Duodenal mucosa (tissue), 2 donors: ENCODE data around the gene NFIB.

Experiments used
- H3K27ac ChIP-seq: one replicate; pipeline ENCODE4 v1.7.0; 2013; ENCODE audit warnings: low read depth, low read length
- H3K27me3 ChIP-seq, 2 donors: one replicate each; pipeline ENCODE4 v1.7.0; 2013; ENCODE audit warnings: low read length in 2 of 2, control low read depth in 1 of 2; ENCODE audit not compliant: insufficient read depth in 2 of 2, control insufficient read depth in 1 of 2
- H3K36me3 ChIP-seq, 2 donors: one replicate each; pipeline ENCODE4 v1.7.0; 2013; ENCODE audit warnings: low read length in 2 of 2, control low read depth in 1 of 2; ENCODE audit not compliant: insufficient read depth in 2 of 2, control insufficient read depth in 1 of 2
- H3K4me1 ChIP-seq, 2 donors: one replicate each; pipeline ENCODE4 v1.7.0; 2013; ENCODE audit warnings: low read length in 2 of 2, control low read depth in 1 of 2; ENCODE audit not compliant: insufficient read depth in 2 of 2, control insufficient read depth in 1 of 2
- H3K4me3 ChIP-seq, 2 donors: one replicate each; pipeline ENCODE4 v1.7.0; 2013; ENCODE audit warnings: low read length in 2 of 2, low read depth in 1 of 2
- H3K9ac ChIP-seq, 2 donors: one replicate each; pipeline ENCODE4 v1.7.0; 2013; ENCODE audit warnings: low read length in 2 of 2, low read depth in 1 of 2
- H3K9me3 ChIP-seq, 2 donors: one replicate each; pipeline ENCODE4 v1.7.0; 2013; ENCODE audit warnings: low read length in 2 of 2, control low read depth in 1 of 2; ENCODE audit not compliant: control insufficient read depth in 1 of 2

Gene NFIB

GRCh38 chr9:14210428-14210827, 103.5 kb downstream of the NFIB start:
- H3K27me3 ChIP-seq, result no peaks in the 10 kb centered on the region
- no peaks in the 10 kb centered on the region for H3K36me3 ChIP-seq
- no peak overlapping the region for H3K4me3 ChIP-seq
- no peak overlapping the region for H3K9ac ChIP-seq
- no peaks in the 10 kb centered on the region for H3K9me3 ChIP-seq
- no peak overlapping the region for H3K27ac ChIP-seq
- peaks cover 31 to 58% of the 10 kb centered on the region in 2 donors for H3K4me1 ChIP-seq

- Histone ChIP-seq H3K4me3 (no peak overlapping the region), H3K9me3 (no peaks in the 10 kb centered on the region), H3K4me1 (peaks cover 33 to 61% of the 10 kb centered on the region in 2 donors), H3K36me3 (no peaks in the 10 kb centered on the region), H3K27ac (no peak overlapping the region), H3K9ac (no peak overlapping the region), H3K27me3 (no peaks in the 10 kb centered on the region)
Observed at GRCh38 chr9:14209399-14210345, 104.3 kb downstream of the NFIB start.

GRCh38 chr9:14207352-14207995, 106.5 kb downstream of the NFIB start:
- Histone ChIP-seq H3K4me3 (no peak overlapping the region), H3K9ac (no peak overlapping the region), H3K4me1 (peaks cover 16 to 58% of the 10 kb centered on the region in 2 donors), H3K27me3 (no peaks in the 10 kb centered on the region), H3K36me3 (no peaks in the 10 kb centered on the region), H3K9me3 (no peaks in the 10 kb centered on the region), H3K27ac (no peak overlapping the region)

- Histone ChIP-seq H3K9me3 (no peaks in the 10 kb centered on the region), H3K27ac (no peak overlapping the region), H3K27me3 (no peaks in the 10 kb centered on the region), H3K36me3 (no peaks in the 10 kb centered on the region), H3K9ac (no peak overlapping the region), H3K4me1 (peaks cover 10 to 44% of the 10 kb centered on the region in 2 donors), H3K4me3 (no peak overlapping the region)
Observed at GRCh38 chr9:14205463-14205862, 108.5 kb downstream of the NFIB start.

- Histone ChIP-seq H3K27me3 (no peaks in the 10 kb centered on the region), H3K36me3 (no peaks in the 10 kb centered on the region), H3K4me3 (peak overlapping the region; percentile 30 to 53), H3K9me3 (no peaks in the 10 kb centered on the region), H3K27ac (peak overlapping the region; percentile 39), H3K4me1 (peaks cover 17 to 44% of the 10 kb centered on the region in 2 donors), H3K9ac (peak overlapping the region in 1 of 2 donors; percentile 51)
Observed at GRCh38 chr9:14203356-14204056, 110.4 kb downstream of the NFIB start.

GRCh38 chr9:14198841-14199455, 115.0 kb downstream of the NFIB start:
- H3K4me3 ChIP-seq, result no peak overlapping the region
- no peak overlapping the region for H3K9ac ChIP-seq
- H3K4me1 ChIP-seq, result peaks cover 14 to 38% of the 10 kb centered on the region in 2 donors
- no peaks in the 10 kb centered on the region for H3K36me3 ChIP-seq
- H3K27ac ChIP-seq, result no peak overlapping the region
- H3K9me3 ChIP-seq, result no peaks in the 10 kb centered on the region
- no peaks in the 10 kb centered on the region for H3K27me3 ChIP-seq

- H3K36me3 ChIP-seq, result no peaks in the 10 kb centered on the region
- H3K27ac ChIP-seq, result no peak overlapping the region
- H3K4me1 ChIP-seq, result peaks cover 14 to 32% of the 10 kb centered on the region in 2 donors
- no peaks in the 10 kb centered on the region for H3K27me3 ChIP-seq
- no peaks in the 10 kb centered on the region for H3K9me3 ChIP-seq
- no peak overlapping the region for H3K4me3 ChIP-seq
- H3K9ac ChIP-seq, result no peak overlapping the region
Observed at GRCh38 chr9:14198047-14198840, 115.7 kb downstream of the NFIB start.

GRCh38 chr9:14197325-14197858, 116.5 kb downstream of the NFIB start:
- Histone ChIP-seq H3K27me3 (no peaks in the 10 kb centered on the region), H3K36me3 (no peaks in the 10 kb centered on the region), H3K4me3 (no peak overlapping the region), H3K9ac (no peak overlapping the region), H3K27ac (no peak overlapping the region), H3K9me3 (no peaks in the 10 kb centered on the region), H3K4me1 (peaks cover 14 to 25% of the 10 kb centered on the region in 2 donors)

GRCh38 chr9:14193328-14193990, 120.5 kb downstream of the NFIB start:
- Histone ChIP-seq H3K27ac (no peak overlapping the region), H3K36me3 (no peaks in the 10 kb centered on the region), H3K9me3 (no peaks in the 10 kb centered on the region), H3K4me1 (peaks cover 7 to 12% of the 10 kb centered on the region in 2 donors), H3K9ac (no peak overlapping the region), H3K27me3 (no peaks in the 10 kb centered on the region), H3K4me3 (no peak overlapping the region)
